ENCODE data around the gene C12orf57.
A peak's percentile ranks its signal among the peaks of the same experiment; 100 is the strongest.

The C12orf57 gene

DNA sequence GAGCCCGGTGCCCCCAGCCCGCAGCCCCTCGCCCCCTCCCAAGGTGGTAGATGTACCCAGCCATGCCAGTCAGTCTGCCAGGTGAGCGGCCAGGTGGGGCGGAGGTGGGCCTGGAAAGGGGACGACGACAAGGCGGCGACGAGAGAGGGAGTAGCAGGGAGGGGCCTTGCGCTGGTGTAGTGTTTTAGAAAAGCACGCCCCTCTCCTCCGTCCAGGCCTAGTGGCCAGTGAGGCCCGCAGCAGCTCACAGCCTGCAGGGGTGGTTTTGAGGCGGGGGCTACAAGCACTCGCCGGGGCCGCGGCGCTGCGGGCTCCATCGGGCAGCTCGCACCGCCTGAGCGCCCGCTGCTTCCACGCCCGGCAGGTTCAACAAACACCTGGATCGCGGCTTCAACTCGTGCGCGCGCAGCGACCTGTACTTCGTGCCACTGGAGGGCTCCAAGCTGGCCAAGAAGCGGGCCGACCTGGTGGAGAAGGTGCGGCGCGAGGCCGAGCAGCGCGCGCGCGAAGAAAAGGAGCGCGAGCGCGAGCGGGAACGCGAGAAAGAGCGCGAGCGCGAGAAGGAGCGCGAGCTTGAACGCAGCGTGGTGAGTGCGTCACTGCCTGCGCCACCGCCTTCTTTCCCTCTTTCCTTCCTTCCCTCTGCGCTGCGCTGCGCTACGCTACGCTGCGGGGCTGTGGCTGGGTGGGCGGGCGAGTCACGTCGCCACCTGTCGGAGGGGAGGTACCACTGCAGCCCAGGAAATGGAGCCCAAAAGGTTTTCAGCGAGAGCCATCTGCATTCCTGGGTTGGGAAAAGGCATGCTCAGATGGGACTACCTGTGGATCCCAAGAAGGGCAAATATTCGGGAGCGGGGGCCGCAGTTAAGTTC is 6.1 kb upstream of the C12orf57 start:
- TF ChIP-seq, protein P1, sequence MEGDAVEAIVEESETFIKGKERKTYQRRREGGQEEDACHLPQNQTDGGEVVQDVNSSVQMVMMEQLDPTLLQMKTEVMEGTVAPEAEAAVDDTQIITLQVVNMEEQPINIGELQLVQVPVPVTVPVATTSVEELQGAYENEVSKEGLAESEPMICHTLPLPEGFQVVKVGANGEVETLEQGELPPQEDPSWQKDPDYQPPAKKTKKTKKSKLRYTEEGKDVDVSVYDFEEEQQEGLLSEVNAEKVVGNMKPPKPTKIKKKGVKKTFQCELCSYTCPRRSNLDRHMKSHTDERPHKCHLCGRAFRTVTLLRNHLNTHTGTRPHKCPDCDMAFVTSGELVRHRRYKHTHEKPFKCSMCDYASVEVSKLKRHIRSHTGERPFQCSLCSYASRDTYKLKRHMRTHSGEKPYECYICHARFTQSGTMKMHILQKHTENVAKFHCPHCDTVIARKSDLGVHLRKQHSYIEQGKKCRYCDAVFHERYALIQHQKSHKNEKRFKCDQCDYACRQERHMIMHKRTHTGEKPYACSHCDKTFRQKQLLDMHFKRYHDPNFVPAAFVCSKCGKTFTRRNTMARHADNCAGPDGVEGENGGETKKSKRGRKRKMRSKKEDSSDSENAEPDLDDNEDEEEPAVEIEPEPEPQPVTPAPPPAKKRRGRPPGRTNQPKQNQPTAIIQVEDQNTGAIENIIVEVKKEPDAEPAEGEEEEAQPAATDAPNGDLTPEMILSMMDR (IDR thresholded peaks at IDR 0.05): peak; percentile 95

DNA sequence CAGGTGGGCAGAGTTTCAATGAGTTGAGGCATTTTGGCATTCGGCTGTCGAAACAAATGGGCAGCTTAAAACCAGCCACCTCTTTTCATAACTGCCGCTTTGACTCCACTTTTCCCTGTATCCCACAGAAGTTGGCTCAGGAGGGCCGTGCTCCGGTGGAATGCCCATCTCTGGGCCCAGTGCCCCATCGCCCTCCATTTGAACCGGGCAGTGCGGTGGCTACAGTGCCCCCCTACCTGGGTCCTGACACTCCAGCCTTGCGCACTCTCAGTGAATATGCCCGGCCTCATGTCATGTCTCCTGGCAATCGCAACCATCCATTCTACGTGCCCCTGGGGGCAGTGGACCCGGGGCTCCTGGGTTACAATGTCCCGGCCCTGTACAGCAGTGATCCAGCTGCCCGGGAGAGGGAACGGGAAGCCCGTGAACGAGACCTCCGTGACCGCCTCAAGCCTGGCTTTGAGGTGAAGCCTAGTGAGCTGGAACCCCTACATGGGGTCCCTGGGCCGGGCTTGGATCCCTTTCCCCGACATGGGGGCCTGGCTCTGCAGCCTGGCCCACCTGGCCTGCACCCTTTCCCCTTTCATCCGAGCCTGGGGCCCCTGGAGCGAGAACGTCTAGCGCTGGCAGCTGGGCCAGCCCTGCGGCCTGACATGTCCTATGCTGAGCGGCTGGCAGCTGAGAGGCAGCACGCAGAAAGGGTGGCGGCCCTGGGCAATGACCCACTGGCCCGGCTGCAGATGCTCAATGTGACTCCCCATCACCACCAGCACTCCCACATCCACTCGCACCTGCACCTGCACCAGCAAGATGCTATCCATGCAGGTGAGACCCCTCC is 5.2 kb upstream of the C12orf57 start:
- TF ChIP-seq, protein P1 (IDR thresholded peaks at IDR 0.05): 0 out of 2 replicates have a peak, but pooled peaks have one; percentile 7

DNA sequence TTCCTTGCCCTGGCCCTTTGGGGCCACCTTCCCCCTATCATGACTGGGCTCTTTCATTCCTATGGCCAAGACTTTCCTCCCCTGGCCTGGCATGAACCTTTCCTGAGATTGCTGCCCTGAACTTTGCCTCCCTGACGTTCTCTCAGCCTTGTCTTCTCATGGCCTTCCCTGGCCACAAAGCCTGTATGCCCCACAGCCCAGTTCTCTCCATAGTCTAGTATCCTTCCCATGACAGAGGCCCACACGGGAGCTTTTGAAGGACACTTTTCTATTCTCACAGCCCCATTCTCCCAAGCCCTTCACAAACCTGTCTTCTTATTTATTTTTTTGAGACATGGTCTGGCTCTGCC is 4.7 kb upstream of the C12orf57 start:
- TF ChIP-seq, protein P1 (IDR thresholded peaks at IDR 0.05): no peak

DNA sequence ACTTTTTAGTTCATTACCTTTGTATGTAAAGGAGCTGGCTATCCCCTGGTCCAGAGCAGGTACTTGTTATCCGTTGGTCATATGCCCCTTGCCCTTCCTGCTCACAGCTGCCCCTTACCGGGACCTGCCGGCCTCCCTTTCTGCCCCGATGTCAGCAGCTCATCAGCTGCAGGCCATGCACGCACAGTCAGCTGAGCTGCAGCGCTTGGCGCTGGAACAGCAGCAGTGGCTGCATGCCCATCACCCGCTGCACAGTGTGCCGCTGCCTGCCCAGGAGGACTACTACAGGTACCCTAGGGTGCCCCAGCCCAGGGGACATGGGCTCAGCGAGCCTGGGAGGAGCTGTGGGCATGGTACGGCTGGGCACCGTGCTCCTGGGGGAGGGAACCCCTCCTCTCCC is 2.6 kb upstream of the C12orf57 start:
- TF ChIP-seq, protein P1 (IDR thresholded peaks at IDR 0.05): no peak

DNA sequence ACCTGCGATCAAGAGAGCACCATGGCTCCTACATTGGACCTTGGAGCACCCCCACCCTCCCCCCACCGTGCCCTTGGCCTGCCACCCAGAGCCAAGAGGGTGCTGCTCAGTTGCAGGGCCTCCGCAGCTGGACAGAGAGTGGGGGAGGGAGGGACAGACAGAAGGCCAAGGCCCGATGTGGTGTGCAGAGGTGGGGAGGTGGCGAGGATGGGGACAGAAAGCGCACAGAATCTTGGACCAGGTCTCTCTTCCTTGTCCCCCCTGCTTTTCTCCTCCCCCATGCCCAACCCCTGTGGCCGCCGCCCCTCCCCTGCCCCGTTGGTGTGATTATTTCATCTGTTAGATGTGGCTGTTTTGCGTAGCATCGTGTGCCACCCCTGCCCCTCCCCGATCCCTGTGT is 2.0 kb upstream of the C12orf57 start:
- TF ChIP-seq, protein P1 (IDR thresholded peaks at IDR 0.05): no peak

DNA sequence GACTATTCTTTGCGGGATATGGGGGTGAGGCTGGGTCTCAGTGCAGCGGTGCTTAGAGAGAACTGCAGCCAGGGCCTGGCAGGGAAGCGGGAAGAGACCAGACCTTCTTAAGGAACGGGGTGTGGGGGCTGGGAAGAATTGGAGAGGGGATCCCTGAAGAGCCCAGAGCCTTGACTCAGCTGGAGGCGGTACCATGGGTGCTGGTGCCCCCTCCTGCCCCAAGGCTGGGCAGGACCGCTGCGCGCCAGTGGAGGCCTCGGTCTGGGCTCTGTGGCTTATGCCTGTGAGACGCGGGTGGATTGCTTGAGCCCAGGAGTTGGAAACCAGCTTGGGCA is 1.5 kb upstream of the C12orf57 start:
- TF ChIP-seq, protein P1 (IDR thresholded peaks at IDR 0.05): no peak

DNA sequence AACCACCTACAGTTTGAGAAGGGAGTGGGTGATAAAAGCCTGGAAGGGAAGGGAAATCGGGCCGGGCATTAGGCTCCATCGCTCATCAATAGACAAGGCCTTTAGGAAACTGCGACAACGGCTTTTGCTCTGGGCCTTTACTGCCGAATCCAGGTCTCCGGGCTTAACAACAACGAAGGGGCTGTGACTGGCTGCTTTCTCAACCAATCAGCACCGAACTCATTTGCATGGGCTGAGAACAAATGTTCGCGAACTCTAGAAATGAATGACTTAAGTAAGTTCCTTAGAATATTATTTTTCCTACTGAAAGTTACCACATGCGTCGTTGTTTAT is 467 bp upstream of the C12orf57 start:
- TF ChIP-seq, protein P1 (IDR thresholded peaks at IDR 0.05): no peak
